ENCODE measurements around the gene CAVIN2. TPM values are rescaled to one million over a fixed set of nuclear protein-coding genes. Genes with fewer than 3 reads are reported as not detected.

The CAVIN2 gene
- total and polyA plus RNA-seq, 7 experiments from 2014 or later = 0.29 to 3.7 TPM; not detected in 5

- H3K4me1 Mint-ChIP-seq = no peaks in the 10 kb centered on the region
- peaks cover 11 to 26% (median 24%) of the 10 kb centered on the region in 5 donors for H3K27me3 Mint-ChIP-seq
- no peak overlapping the region for H3K4me3 Mint-ChIP-seq
- intact Hi-C loops (cut with micrococcal nuclease) = no loop called here
- H3K27ac ChIP-seq (ENCODE audit: low read depth, low read length) = no peak overlapping the region
- no peaks in the 10 kb centered on the region for H3K36me3 ChIP-seq (ENCODE audit: control insufficient read depth in 2 of 3, insufficient read depth in 3 of 3, low read length in 3 of 3)
- H3K4me1 ChIP-seq (ENCODE audit: control insufficient read depth in 2 of 2, insufficient read depth in 2 of 2, low read length in 2 of 2) = no peaks in the 10 kb centered on the region
- peaks cover 0 to 2% (median 0%) of the 10 kb centered on the region in 11 donors for H3K9me3 Mint-ChIP-seq
- H3K9me3 ChIP-seq (ENCODE audit: control insufficient read depth in 2 of 3, low read length in 3 of 3) = no peaks in the 10 kb centered on the region
- no peaks in the 10 kb centered on the region for H3K27me3 ChIP-seq (ENCODE audit: control insufficient read depth in 2 of 2, insufficient read depth in 2 of 2, low read length in 2 of 2)
- CTCF ChIA-PET = no interaction called here
- H3K36me3 Mint-ChIP-seq = no peaks in the 10 kb centered on the region
- H3K27ac Mint-ChIP-seq = no peak overlapping the region
- POLR2A ChIA-PET = no interaction called here
- DNase-seq (no peak), ATAC-seq (no peak)
- H3K4me3 ChIP-seq (ENCODE audit: low read length) = no peak overlapping the region
These were observed 11.0 kb upstream of the CAVIN2 start for GRCh38 chr2:191857886-191858285.

- POLR2A ChIA-PET = no interaction called here
- H3K4me3 Mint-ChIP-seq = no peak overlapping the region
These were observed 10.4 kb upstream of the CAVIN2 start for GRCh38 chr2:191857259-191857805.

GRCh38 chr2:191856111-191856876, 9.4 kb upstream of the CAVIN2 start:
- Histone ChIP-seq H3K27me3 (ENCODE audit: control insufficient read depth in 2 of 2, insufficient read depth in 2 of 2, low read length in 2 of 2) (no peaks in the 10 kb centered on the region), H3K4me3 (ENCODE audit: low read length) (no peak overlapping the region), H3K36me3 (ENCODE audit: control insufficient read depth in 2 of 3, insufficient read depth in 3 of 3, low read length in 3 of 3) (no peaks in the 10 kb centered on the region), H3K9me3 (ENCODE audit: control insufficient read depth in 2 of 3, low read length in 3 of 3) (no peaks in the 10 kb centered on the region), H3K4me1 (ENCODE audit: control insufficient read depth in 2 of 2, insufficient read depth in 2 of 2, low read length in 2 of 2) (no peaks in the 10 kb centered on the region), H3K27ac (ENCODE audit: low read depth, low read length) (no peak overlapping the region)
- Mint-ChIP-seq H3K4me3 (no peak overlapping the region), H3K27ac (no peak overlapping the region), H3K36me3 (no peaks in the 10 kb centered on the region), H3K4me1 (no peaks in the 10 kb centered on the region), H3K9me3 (peaks cover 0 to 2% (median 0%) of the 10 kb centered on the region in 11 donors), H3K27me3 (peaks cover 11 to 38% (median 35%) of the 10 kb centered on the region in 5 donors)
- DNase-seq (no peak), ATAC-seq (no peak)
- ChIA-PET POLR2A (no interaction called here), CTCF (no interaction called here)
- intact Hi-C loops (cut with micrococcal nuclease) = no loop called here

More at GRCh38 chr2:191857259-191857805, 10.4 kb upstream of the CAVIN2 start:
- Mint-ChIP-seq H3K9me3 (peaks cover 0 to 2% (median 0%) of the 10 kb centered on the region in 11 donors), H3K36me3 (no peaks in the 10 kb centered on the region), H3K27ac (no peak overlapping the region), H3K27me3 (peaks cover 11 to 31% (median 28%) of the 10 kb centered on the region in 5 donors), H3K4me1 (no peaks in the 10 kb centered on the region)
- H3K27me3 ChIP-seq (ENCODE audit: control insufficient read depth in 2 of 2, insufficient read depth in 2 of 2, low read length in 2 of 2) = no peaks in the 10 kb centered on the region
- ATAC-seq = no peak
- CTCF ChIA-PET = no interaction called here
- intact Hi-C loops (cut with micrococcal nuclease) = no loop called here
- H3K9me3 ChIP-seq (ENCODE audit: control insufficient read depth in 2 of 3, low read length in 3 of 3) = no peaks in the 10 kb centered on the region
- no peaks in the 10 kb centered on the region for H3K36me3 ChIP-seq (ENCODE audit: control insufficient read depth in 2 of 3, insufficient read depth in 3 of 3, low read length in 3 of 3)
- no peaks in the 10 kb centered on the region for H3K4me1 ChIP-seq (ENCODE audit: control insufficient read depth in 2 of 2, insufficient read depth in 2 of 2, low read length in 2 of 2)
- DNase-seq = no peak
- no peak overlapping the region for H3K27ac ChIP-seq (ENCODE audit: low read depth, low read length)
- H3K4me3 ChIP-seq (ENCODE audit: low read length) = no peak overlapping the region

GRCh38 chr2:191855382-191855781, 8.5 kb upstream of the CAVIN2 start:
- Histone ChIP-seq H3K36me3 (ENCODE audit: control insufficient read depth in 2 of 3, insufficient read depth in 3 of 3, low read length in 3 of 3) (no peaks in the 10 kb centered on the region), H3K27me3 (ENCODE audit: control insufficient read depth in 2 of 2, insufficient read depth in 2 of 2, low read length in 2 of 2) (no peaks in the 10 kb centered on the region), H3K4me3 (ENCODE audit: low read length) (no peak overlapping the region), H3K27ac (ENCODE audit: low read depth, low read length) (no peak overlapping the region), H3K9me3 (ENCODE audit: control insufficient read depth in 2 of 3, low read length in 3 of 3) (no peaks in the 10 kb centered on the region), H3K4me1 (ENCODE audit: control insufficient read depth in 2 of 2, insufficient read depth in 2 of 2, low read length in 2 of 2) (no peaks in the 10 kb centered on the region)
- no peak for DNase-seq
- Mint-ChIP-seq H3K4me3 (no peak overlapping the region), H3K36me3 (no peaks in the 10 kb centered on the region), H3K4me1 (no peaks in the 10 kb centered on the region), H3K27ac (no peak overlapping the region), H3K27me3 (peaks cover 11 to 36% (median 33%) of the 10 kb centered on the region in 5 donors), H3K9me3 (no peaks in the 10 kb centered on the region)
- intact Hi-C loops (cut with micrococcal nuclease) = no loop called here
- ChIA-PET POLR2A (no interaction called here), CTCF (no interaction called here)
- no peak for ATAC-seq

- no peaks in the 10 kb centered on the region for H3K9me3 Mint-ChIP-seq
These were observed 7.8 kb upstream of the CAVIN2 start for GRCh38 chr2:191854382-191855372.

GRCh38 chr2:191853843-191854242, 7.0 kb upstream of the CAVIN2 start:
- Mint-ChIP-seq H3K9me3 (no peaks in the 10 kb centered on the region), H3K4me3 (no peak overlapping the region), H3K27ac (no peak overlapping the region), H3K36me3 (no peaks in the 10 kb centered on the region), H3K4me1 (no peaks in the 10 kb centered on the region), H3K27me3 (peaks cover 11 to 46% (median 32%) of the 10 kb centered on the region in 5 donors)
- ChIA-PET CTCF (no interaction called here), POLR2A (no interaction called here)
- Histone ChIP-seq H3K36me3 (ENCODE audit: control insufficient read depth in 2 of 3, insufficient read depth in 3 of 3, low read length in 3 of 3) (no peaks in the 10 kb centered on the region), H3K4me3 (ENCODE audit: low read length) (no peak overlapping the region), H3K4me1 (ENCODE audit: control insufficient read depth in 2 of 2, insufficient read depth in 2 of 2, low read length in 2 of 2) (no peaks in the 10 kb centered on the region), H3K27ac (ENCODE audit: low read depth, low read length) (no peak overlapping the region), H3K27me3 (ENCODE audit: control insufficient read depth in 2 of 2, insufficient read depth in 2 of 2, low read length in 2 of 2) (no peaks in the 10 kb centered on the region), H3K9me3 (ENCODE audit: control insufficient read depth in 2 of 3, low read length in 3 of 3) (no peaks in the 10 kb centered on the region)
- ATAC-seq = no peak
- DNase-seq = no peak
- intact Hi-C loops (cut with micrococcal nuclease) = no loop called here

More at GRCh38 chr2:191854382-191855372, 7.8 kb upstream of the CAVIN2 start:
- H3K27me3 Mint-ChIP-seq = peaks cover 11 to 41% (median 28%) of the 10 kb centered on the region in 5 donors
- intact Hi-C loops (cut with micrococcal nuclease) = no loop called here
- Histone ChIP-seq H3K9me3 (ENCODE audit: control insufficient read depth in 2 of 3, low read length in 3 of 3) (no peaks in the 10 kb centered on the region), H3K4me3 (ENCODE audit: low read length) (no peak overlapping the region), H3K4me1 (ENCODE audit: control insufficient read depth in 2 of 2, insufficient read depth in 2 of 2, low read length in 2 of 2) (no peaks in the 10 kb centered on the region), H3K27ac (ENCODE audit: low read depth, low read length) (no peak overlapping the region), H3K27me3 (ENCODE audit: control insufficient read depth in 2 of 2, insufficient read depth in 2 of 2, low read length in 2 of 2) (no peaks in the 10 kb centered on the region), H3K36me3 (ENCODE audit: control insufficient read depth in 2 of 3, insufficient read depth in 3 of 3, low read length in 3 of 3) (no peaks in the 10 kb centered on the region)
- ATAC-seq (no peak), DNase-seq (no peak)
- H3K4me1 Mint-ChIP-seq = no peaks in the 10 kb centered on the region
- no peak overlapping the region for H3K4me3 Mint-ChIP-seq
- H3K27ac Mint-ChIP-seq = no peak overlapping the region
- ChIA-PET POLR2A (no interaction called here), CTCF (no interaction called here)
- H3K36me3 Mint-ChIP-seq = no peaks in the 10 kb centered on the region

All from naive thymus-derived CD4-positive, alpha-beta T cell (primary cell).